Neural crest cell (in vitro differentiated cells): ENCODE results near the gene LIMD2. TPM values are rescaled to one million over a fixed set of nuclear protein-coding genes. Genes with fewer than 3 reads are reported as not detected.
A peak's percentile ranks its signal among the peaks of the same experiment; 100 is the strongest.

Experiments used
- DNase-seq: peaks from one replicate; pipeline ENCODE4 v3.0.0; 2021; ENCODE audit warnings: low read depth, mixed read lengths, low spot score
- H3K27ac Mint-ChIP-seq: one replicate; pipeline ENCODE4 v1.8.0; 2021; ENCODE audit warnings: mild to moderate bottlenecking, mixed read lengths; ENCODE audit not compliant: unreplicated experiment
- H3K27me3 Mint-ChIP-seq: 2 replicates; pipeline ENCODE4 v1.8.0; 2021; ENCODE audit warnings: low read depth, mild to moderate bottlenecking, mixed read lengths
- H3K36me3 Mint-ChIP-seq: 2 replicates; pipeline ENCODE4 v1.8.0; 2021; ENCODE audit warnings: low read depth, mild to moderate bottlenecking, mixed read lengths
- H3K4me1 Mint-ChIP-seq: 2 replicates; pipeline ENCODE4 v1.8.0; 2021; ENCODE audit warnings: mixed read lengths
- H3K4me3 Mint-ChIP-seq: one replicate; pipeline ENCODE4 v1.8.0; 2021; ENCODE audit warnings: mild to moderate bottlenecking, mixed read lengths
- H3K9me3 Mint-ChIP-seq: 2 replicates; pipeline ENCODE4 v1.8.0; 2021; ENCODE audit warnings: mixed read lengths
- total RNA-seq: library from RNA; stranded (reverse); gene quantifications from 2 replicates; pipeline ENCODE4 v1.2.1, GENCODE V29; 2021
- TF ChIP-seq, protein P1 (sequence below): fragments of 200-600 bp; sonication (generic); conservative IDR thresholded peaks from 2 replicates; pipeline ENCODE4 v1.5.0; 2021; ENCODE audit warnings: antibody characterized with exemption, mild to moderate bottlenecking

The LIMD2 gene
- total RNA-seq, 1 donor from 2014 or later, result 145 TPM

GRCh38 chr17:63700528-63701455 lies 867 bp upstream of the LIMD2 start:
- TF ChIP-seq, protein P1, sequence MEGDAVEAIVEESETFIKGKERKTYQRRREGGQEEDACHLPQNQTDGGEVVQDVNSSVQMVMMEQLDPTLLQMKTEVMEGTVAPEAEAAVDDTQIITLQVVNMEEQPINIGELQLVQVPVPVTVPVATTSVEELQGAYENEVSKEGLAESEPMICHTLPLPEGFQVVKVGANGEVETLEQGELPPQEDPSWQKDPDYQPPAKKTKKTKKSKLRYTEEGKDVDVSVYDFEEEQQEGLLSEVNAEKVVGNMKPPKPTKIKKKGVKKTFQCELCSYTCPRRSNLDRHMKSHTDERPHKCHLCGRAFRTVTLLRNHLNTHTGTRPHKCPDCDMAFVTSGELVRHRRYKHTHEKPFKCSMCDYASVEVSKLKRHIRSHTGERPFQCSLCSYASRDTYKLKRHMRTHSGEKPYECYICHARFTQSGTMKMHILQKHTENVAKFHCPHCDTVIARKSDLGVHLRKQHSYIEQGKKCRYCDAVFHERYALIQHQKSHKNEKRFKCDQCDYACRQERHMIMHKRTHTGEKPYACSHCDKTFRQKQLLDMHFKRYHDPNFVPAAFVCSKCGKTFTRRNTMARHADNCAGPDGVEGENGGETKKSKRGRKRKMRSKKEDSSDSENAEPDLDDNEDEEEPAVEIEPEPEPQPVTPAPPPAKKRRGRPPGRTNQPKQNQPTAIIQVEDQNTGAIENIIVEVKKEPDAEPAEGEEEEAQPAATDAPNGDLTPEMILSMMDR, result peak; percentile 39
- Mint-ChIP-seq H3K9me3 (no peaks in the 10 kb centered on the region), H3K4me1 (peaks cover 31% of the 10 kb centered on the region), H3K27ac (peak overlapping the region; percentile 50), H3K36me3 (peaks cover 12% of the 10 kb centered on the region), H3K27me3 (peaks cover 6% of the 10 kb centered on the region), H3K4me3 (peak overlapping the region; percentile 86)
- no peak for DNase-seq

DNA sequence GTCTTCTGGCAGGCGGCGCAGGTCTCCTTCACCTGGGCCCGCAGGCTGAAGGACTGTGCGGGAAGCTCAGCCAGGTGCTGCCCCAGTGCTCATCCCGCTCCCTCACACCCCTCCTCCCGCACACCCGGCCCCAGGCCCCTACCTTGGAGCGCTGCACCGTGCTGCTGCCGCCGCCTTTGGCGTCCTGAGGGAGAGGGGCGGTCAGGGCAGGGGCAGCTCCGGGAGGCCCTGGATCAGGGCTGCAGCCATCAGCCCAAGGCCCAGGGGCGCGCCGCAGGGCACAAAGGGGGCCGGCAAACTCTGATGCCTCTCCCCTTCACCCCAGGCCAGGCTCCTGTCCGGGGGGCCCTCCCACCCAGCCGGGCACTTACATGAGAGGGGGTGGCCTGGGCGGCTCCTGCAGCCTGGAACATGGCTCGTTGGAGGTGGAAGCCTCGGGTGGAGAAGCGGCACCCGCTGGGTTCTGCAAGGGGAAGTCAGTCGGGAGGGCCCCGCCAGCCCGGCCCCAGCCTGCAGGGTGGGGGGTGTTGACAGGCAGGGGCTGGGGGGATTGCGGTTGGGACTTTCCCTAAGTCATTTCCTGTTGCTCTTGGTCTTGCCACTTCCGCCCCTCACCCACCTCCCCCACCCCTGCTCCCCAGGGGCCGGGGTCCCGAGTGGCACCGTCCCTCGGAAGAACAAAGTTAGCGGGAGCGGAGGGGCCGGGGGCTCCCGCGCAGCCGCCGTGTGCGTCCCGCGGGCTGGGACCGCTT lies 863 bp downstream of the LIMD2 start:
- Mint-ChIP-seq H3K36me3 (peaks cover 12% of the 10 kb centered on the region), H3K4me1 (peaks cover 36% of the 10 kb centered on the region), H3K4me3 (peak overlapping the region; percentile 90), H3K27ac (no peak overlapping the region), H3K27me3 (peaks cover 6% of the 10 kb centered on the region), H3K9me3 (no peaks in the 10 kb centered on the region)
- peak; percentile 32 for DNase-seq
- TF ChIP-seq, protein P1, result no peak

- no peak overlapping the region for H3K27ac Mint-ChIP-seq
- peaks cover 8% of the 10 kb centered on the region for H3K36me3 Mint-ChIP-seq
- TF ChIP-seq, protein P1, result no peak
- H3K4me1 Mint-ChIP-seq, result peaks cover 31% of the 10 kb centered on the region
- DNase-seq, result no peak
- H3K4me3 Mint-ChIP-seq, result peak overlapping the region; percentile 90
- no peaks in the 10 kb centered on the region for H3K9me3 Mint-ChIP-seq
- peaks cover 6% of the 10 kb centered on the region for H3K27me3 Mint-ChIP-seq
These were observed 1.5 kb downstream of the LIMD2 start for GRCh38 chr17:63698381-63698885.

- TF ChIP-seq, protein P1, result peak; percentile 48
- Mint-ChIP-seq H3K27ac (no peak overlapping the region), H3K36me3 (peaks cover 11% of the 10 kb centered on the region), H3K9me3 (no peaks in the 10 kb centered on the region), H3K27me3 (peaks cover 13% of the 10 kb centered on the region), H3K4me3 (peak overlapping the region; percentile 88), H3K4me1 (peaks cover 22% of the 10 kb centered on the region)
- DNase-seq, result no peak
These were observed 2.3 kb downstream of the LIMD2 start for GRCh38 chr17:63697341-63698286.
